H9 (cell line): Measurements from ENCODE around the gene BIK. TPM values are rescaled to one million over a fixed set of nuclear protein-coding genes. Genes with fewer than 3 reads are reported as not detected.

Experiments used
- DNase-seq: peaks from one replicate; pipeline ENCODE4 v3.0.0-alpha.2; 2017
- H2AFZ ChIP-seq: one replicate; pipeline ENCODE4 v1.6.1; 2013; ENCODE audit warnings: mild to moderate bottlenecking, low read length, control low read depth, moderate library complexity
- H2AK5ac ChIP-seq: 2 replicates; pipeline ENCODE4 v1.6.1; 2013; ENCODE audit warnings: low read length, control low read depth, mixed read lengths; ENCODE audit not compliant: insufficient read length
- H2BK120ac ChIP-seq: one replicate; pipeline ENCODE4 v1.6.1; 2013; ENCODE audit warnings: low read depth, mild to moderate bottlenecking, low read length, control low read depth, inconsistent platforms; ENCODE audit not compliant: poor library complexity, severe bottlenecking
- H2BK12ac ChIP-seq: 2 replicates; pipeline ENCODE4 v1.6.1; 2013; ENCODE audit warnings: low read length, control low read depth, mixed read lengths, low read depth; ENCODE audit not compliant: insufficient read length
- H2BK15ac ChIP-seq: 2 replicates; pipeline ENCODE4 v1.6.1; 2013; ENCODE audit warnings: low read depth, low read length, control low read depth
- H2BK20ac ChIP-seq: one replicate; pipeline ENCODE4 v1.6.1; 2013; ENCODE audit warnings: low read depth, mild to moderate bottlenecking, low read length, control low read depth, inconsistent platforms; ENCODE audit not compliant: poor library complexity, severe bottlenecking
- H2BK5ac ChIP-seq: 2 replicates; pipeline ENCODE4 v1.6.1; 2013; ENCODE audit warnings: low read length, control low read depth, mixed read lengths; ENCODE audit not compliant: insufficient read length
- H3K14ac ChIP-seq: 2 replicates; pipeline ENCODE4 v1.6.1; 2013; ENCODE audit warnings: low read length, control low read depth; ENCODE audit not compliant: insufficient read depth
- H3K18ac ChIP-seq: 2 replicates; pipeline ENCODE4 v1.6.1; 2013; ENCODE audit warnings: low read depth, mild to moderate bottlenecking, mixed read lengths, low read length, control low read depth; ENCODE audit not compliant: insufficient read length
- H3K23ac ChIP-seq: 2 replicates; pipeline ENCODE4 v1.6.1; 2013; ENCODE audit warnings: low read length, control low read depth, mixed read lengths, low read depth; ENCODE audit not compliant: insufficient read length
- H3K23me2 ChIP-seq: 2 replicates; pipeline ENCODE4 v1.6.1; 2013; ENCODE audit warnings: low read depth, mild to moderate bottlenecking, mixed read lengths, low read length, control low read depth; ENCODE audit not compliant: insufficient read length, poor library complexity, severe bottlenecking
- H3K27ac ChIP-seq: 2 replicates; pipeline ENCODE4 v1.5.1; 2013; ENCODE audit warnings: low read length, control low read depth, mixed read lengths, low read depth; ENCODE audit not compliant: insufficient read length
- H3K27me3 ChIP-seq: 2 replicates; pipeline ENCODE4 v1.6.1; 2013; ENCODE audit warnings: low read length, control low read depth, inconsistent platforms; ENCODE audit not compliant: insufficient read depth
- H3K4ac ChIP-seq: 2 replicates; pipeline ENCODE4 v1.6.1; 2013; ENCODE audit warnings: low read depth, mild to moderate bottlenecking, control low read depth, inconsistent platforms, low read length, moderate library complexity
- H3K4me1 ChIP-seq: 2 replicates; pipeline ENCODE4 v1.6.1; 2013; ENCODE audit warnings: low read length, control low read depth, inconsistent platforms; ENCODE audit not compliant: insufficient read depth
- H3K4me2 ChIP-seq: 2 replicates; pipeline ENCODE4 v1.6.1; 2013; ENCODE audit warnings: low read length, control low read depth, mixed read lengths; ENCODE audit not compliant: insufficient read length, insufficient read depth
- H3K56ac ChIP-seq: 2 replicates; pipeline ENCODE4 v1.6.1; 2013; ENCODE audit warnings: low read depth, mild to moderate bottlenecking, mixed read lengths, low read length, control low read depth; ENCODE audit not compliant: insufficient read length
- H3K79me1 ChIP-seq: 2 replicates; pipeline ENCODE4 v1.6.1; 2013; ENCODE audit warnings: low read depth, mild to moderate bottlenecking, moderate library complexity, low read length, control low read depth, inconsistent platforms; ENCODE audit not compliant: insufficient read depth, poor library complexity, severe bottlenecking
- H3K79me2 ChIP-seq: 2 replicates; pipeline ENCODE4 v1.6.1; 2013; ENCODE audit warnings: low read length, control low read depth, inconsistent platforms; ENCODE audit not compliant: insufficient read depth
- H3K9ac ChIP-seq: 2 replicates; pipeline ENCODE4 v1.6.1; 2013; ENCODE audit warnings: low read length, control low read depth, mixed read lengths; ENCODE audit not compliant: insufficient read length; ENCODE audit errors: extremely low read depth
- H3K9me3 ChIP-seq: one replicate; pipeline ENCODE4 v1.6.1; 2013; ENCODE audit warnings: low read depth, low read length, inconsistent platforms; ENCODE audit not compliant: control insufficient read depth
- H3T11ph ChIP-seq: one replicate; pipeline ENCODE4 v1.6.1; 2013; ENCODE audit warnings: mild to moderate bottlenecking, low read length, control low read depth, inconsistent platforms
- H4K20me1 ChIP-seq: one replicate; pipeline ENCODE4 v1.6.1; 2013; ENCODE audit not compliant: control insufficient read depth, insufficient read length, insufficient read depth
- H4K5ac ChIP-seq: 2 replicates; pipeline ENCODE4 v1.6.1; 2013; ENCODE audit warnings: low read depth, mild to moderate bottlenecking, mixed read lengths, low read length, control low read depth; ENCODE audit not compliant: insufficient read length
- H4K8ac ChIP-seq: replicated peaks from 2 replicates; pipeline ENCODE4 v1.6.1; 2013; ENCODE audit warnings: low read length, control low read depth, mixed read lengths, low read depth; ENCODE audit not compliant: insufficient read length
- H4K91ac ChIP-seq: 2 replicates; pipeline ENCODE4 v1.6.1; 2013; ENCODE audit warnings: low read depth, mild to moderate bottlenecking, moderate library complexity, mixed read lengths, low read length, control low read depth; ENCODE audit not compliant: insufficient read length
- H3K27ac Mint-ChIP-seq, 3 experiments: 2 replicates in 2 of 3; 3 replicates in 1 of 3; pipeline ENCODE4 v1.8.0; 2020 to 2021; ENCODE audit warnings: mixed read lengths in 3 of 3, mild to moderate bottlenecking in 1 of 3, moderate library complexity in 1 of 3
- H3K27me3 Mint-ChIP-seq: 2 replicates; pipeline ENCODE4 v1.8.0; 2021; ENCODE audit warnings: low read depth, mild to moderate bottlenecking, moderate library complexity, mixed read lengths
- H3K36me3 Mint-ChIP-seq, 3 experiments: 2 replicates in 2 of 3; 3 replicates in 1 of 3; pipeline ENCODE4 v1.8.0; 2020 to 2021; ENCODE audit warnings: low read depth in 3 of 3, mixed read lengths in 3 of 3; ENCODE audit not compliant: insufficient read depth in 1 of 3
- H3K4me1 Mint-ChIP-seq, 2 experiments: 2 replicates each; pipeline ENCODE4 v1.8.0; 2020; ENCODE audit warnings: mixed read lengths in 2 of 2
- H3K4me3 Mint-ChIP-seq, 2 experiments: 2 replicates in 1 of 2; 3 replicates in 1 of 2; pipeline ENCODE4 v1.8.0; 2020 to 2021; ENCODE audit warnings: mild to moderate bottlenecking in 2 of 2, mixed read lengths in 2 of 2, moderate library complexity in 1 of 2
- H3K9me3 Mint-ChIP-seq, 2 experiments: 2 replicates in 1 of 2; 3 replicates in 1 of 2; pipeline ENCODE4 v1.8.0; 2020; ENCODE audit warnings: mild to moderate bottlenecking in 2 of 2, mixed read lengths in 2 of 2, moderate library complexity in 1 of 2
- WGBS: extraction: QIAGEN DNeasy Blood & Tissue Kit; methylation state at CpG from one replicate; pipeline ENCODE4 v1.1.7; 2013; ENCODE audit warnings: missing lambda C conversion rate, low lambda C conversion rate, mixed read lengths; ENCODE audit not compliant: insufficient read length; ENCODE audit errors: extremely low coverage; 5-methylcytosine and 5-hydroxymethylcytosine counted together
- total RNA-seq: library from RNA; stranded (reverse); gene quantifications from 2 replicates; pipeline ENCODE4 v1.2.1, GENCODE V29; 2021
- TF ChIP-seq, protein P1 (sequence below): fragments of 200-600 bp; sonication (generic); conservative IDR thresholded peaks from 3 replicates; pipeline ENCODE4 v1.8.0; 2021; ENCODE audit warnings: antibody characterized with exemption, mild to moderate bottlenecking

The BIK gene
- total RNA-seq, 1 experiment from 2014 or later = 8.3 TPM

DNA sequence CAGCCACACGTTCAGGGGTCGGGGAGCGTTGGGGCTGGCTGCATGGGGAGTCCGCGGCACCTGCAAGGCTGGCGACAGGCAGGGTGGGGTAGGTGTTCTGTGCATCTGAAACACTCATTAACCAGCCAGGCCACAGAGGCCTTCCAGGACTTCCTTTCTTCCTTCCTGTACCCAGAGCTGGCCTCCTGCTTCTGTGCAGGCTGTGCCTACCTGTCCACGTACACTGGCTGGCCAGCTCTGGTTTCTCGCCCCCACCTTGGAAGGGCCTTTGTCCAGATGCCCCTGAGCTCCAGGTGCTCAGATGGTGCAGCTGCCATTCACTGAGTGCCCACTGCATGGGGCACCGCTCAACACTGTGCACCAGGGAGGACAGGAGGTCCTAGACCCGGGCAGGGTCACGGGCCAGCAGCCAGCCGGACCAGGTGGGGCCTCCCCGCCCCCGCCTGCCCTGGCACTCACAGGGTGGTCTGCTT lies 60.5 kb downstream of the BIK start:
- H3K4me3 Mint-ChIP-seq = no peak overlapping the region
- Histone ChIP-seq H4K91ac (no peak overlapping the region), H3K18ac (no peak overlapping the region), H3K79me2 (no peaks in the 10 kb centered on the region), H2BK5ac (no peak overlapping the region), H3K27ac (no peak overlapping the region), H3K79me1 (no peaks in the 10 kb centered on the region), H2BK12ac (no peak overlapping the region), H3K9me3 (no peaks in the 10 kb centered on the region), H4K20me1 (no peaks in the 10 kb centered on the region), H4K8ac (no peak overlapping the region), H3K14ac (no peak overlapping the region), H3K4ac (no peak overlapping the region), H2AK5ac (no peak overlapping the region), H2AFZ (no peak overlapping the region), H2BK20ac (no peak overlapping the region), H3T11ph (no peak overlapping the region), H3K56ac (no peak overlapping the region), H4K5ac (no peak overlapping the region), H3K4me1 (no peaks in the 10 kb centered on the region), H2BK15ac (no peak overlapping the region), H3K23ac (no peak overlapping the region), H3K4me2 (no peak overlapping the region), H3K9ac (no peak overlapping the region), H3K23me2 (no peaks in the 10 kb centered on the region), H3K27me3 (no peaks in the 10 kb centered on the region), H2BK120ac (no peak overlapping the region)
- TF ChIP-seq, protein P1, sequence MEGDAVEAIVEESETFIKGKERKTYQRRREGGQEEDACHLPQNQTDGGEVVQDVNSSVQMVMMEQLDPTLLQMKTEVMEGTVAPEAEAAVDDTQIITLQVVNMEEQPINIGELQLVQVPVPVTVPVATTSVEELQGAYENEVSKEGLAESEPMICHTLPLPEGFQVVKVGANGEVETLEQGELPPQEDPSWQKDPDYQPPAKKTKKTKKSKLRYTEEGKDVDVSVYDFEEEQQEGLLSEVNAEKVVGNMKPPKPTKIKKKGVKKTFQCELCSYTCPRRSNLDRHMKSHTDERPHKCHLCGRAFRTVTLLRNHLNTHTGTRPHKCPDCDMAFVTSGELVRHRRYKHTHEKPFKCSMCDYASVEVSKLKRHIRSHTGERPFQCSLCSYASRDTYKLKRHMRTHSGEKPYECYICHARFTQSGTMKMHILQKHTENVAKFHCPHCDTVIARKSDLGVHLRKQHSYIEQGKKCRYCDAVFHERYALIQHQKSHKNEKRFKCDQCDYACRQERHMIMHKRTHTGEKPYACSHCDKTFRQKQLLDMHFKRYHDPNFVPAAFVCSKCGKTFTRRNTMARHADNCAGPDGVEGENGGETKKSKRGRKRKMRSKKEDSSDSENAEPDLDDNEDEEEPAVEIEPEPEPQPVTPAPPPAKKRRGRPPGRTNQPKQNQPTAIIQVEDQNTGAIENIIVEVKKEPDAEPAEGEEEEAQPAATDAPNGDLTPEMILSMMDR = no peak
- no peaks in the 10 kb centered on the region for H3K9me3 Mint-ChIP-seq
- WGBS = no CpG with 5 or more reads among the region's 14 CpGs
- no peak for DNase-seq
- H3K27me3 Mint-ChIP-seq = no peaks in the 10 kb centered on the region
- no peak overlapping the region for H3K27ac Mint-ChIP-seq
- H3K36me3 Mint-ChIP-seq = peaks cover 20 to 78% (median 71%) of the 10 kb centered on the region in 3 experiments; a peak in 6 of 7 replicates
- H3K4me1 Mint-ChIP-seq = no peaks in the 10 kb centered on the region
